GM23338 (cell line): Measurements from ENCODE around the gene CACTIN.

Source experiments
- CREB1 ChIP-seq: fragments of 250-450 bp; sonication (Bioruptor Pico); IDR thresholded peaks from 2 replicates; pipeline ENCODE4 v1.5.0; 2020; ENCODE audit warnings: low read depth, mild to moderate bottlenecking, moderate library complexity
- EZH2 ChIP-seq: fragments of 200-600 bp; sonication (generic); IDR thresholded peaks from one replicate; pipeline ENCODE4 v1.8.0; 2017; ENCODE audit warnings: antibody characterized with exemption, mild to moderate bottlenecking, low read depth; ENCODE audit not compliant: unreplicated experiment
- JUNB ChIP-seq: IDR thresholded peaks from one replicate; pipeline ENCODE4 v1.6.1; 2016; ENCODE audit warnings: antibody characterized with exemption; ENCODE audit not compliant: unreplicated experiment
- POLR2AphosphoS5 ChIP-seq: IDR thresholded peaks from 2 replicates; pipeline ENCODE4 v1.6.1; 2016; ENCODE audit warnings: antibody characterized with exemption, low read depth
- STAT1 ChIP-seq: IDR thresholded peaks from one replicate; pipeline ENCODE4 v1.6.1; 2016; ENCODE audit warnings: antibody characterized with exemption; ENCODE audit not compliant: unreplicated experiment
- ZNF114 ChIP-seq: fragments of 250-450 bp; sonication (Bioruptor Pico); IDR thresholded peaks from 2 replicates; pipeline ENCODE4 v1.5.0; 2020; ENCODE audit warnings: mild to moderate bottlenecking, moderate library complexity
- TF ChIP-seq, protein P1 (sequence below), 2 experiments: fragments of 200-600 bp in 1 of 2; sonication (generic) in 1 of 2; conservative IDR thresholded peaks; 2 replicates each; pipeline versions ENCODE4 v1.5.1 to v1.6.1; 2016 to 2017; ENCODE audit warnings: antibody characterized with exemption in 2 of 2, low read depth in 2 of 2, mild to moderate bottlenecking in 2 of 2, moderate library complexity in 1 of 2
- TF ChIP-seq, protein P2 (sequence below): IDR thresholded peaks from one replicate; pipeline ENCODE4 v1.6.1; 2018; ENCODE audit warnings: antibody characterized with exemption; ENCODE audit not compliant: unreplicated experiment
- TF ChIP-seq, protein P3 (sequence below): IDR thresholded peaks from 2 replicates; pipeline ENCODE4 v1.6.1; 2016; ENCODE audit warnings: antibody characterized with exemption

DNA sequence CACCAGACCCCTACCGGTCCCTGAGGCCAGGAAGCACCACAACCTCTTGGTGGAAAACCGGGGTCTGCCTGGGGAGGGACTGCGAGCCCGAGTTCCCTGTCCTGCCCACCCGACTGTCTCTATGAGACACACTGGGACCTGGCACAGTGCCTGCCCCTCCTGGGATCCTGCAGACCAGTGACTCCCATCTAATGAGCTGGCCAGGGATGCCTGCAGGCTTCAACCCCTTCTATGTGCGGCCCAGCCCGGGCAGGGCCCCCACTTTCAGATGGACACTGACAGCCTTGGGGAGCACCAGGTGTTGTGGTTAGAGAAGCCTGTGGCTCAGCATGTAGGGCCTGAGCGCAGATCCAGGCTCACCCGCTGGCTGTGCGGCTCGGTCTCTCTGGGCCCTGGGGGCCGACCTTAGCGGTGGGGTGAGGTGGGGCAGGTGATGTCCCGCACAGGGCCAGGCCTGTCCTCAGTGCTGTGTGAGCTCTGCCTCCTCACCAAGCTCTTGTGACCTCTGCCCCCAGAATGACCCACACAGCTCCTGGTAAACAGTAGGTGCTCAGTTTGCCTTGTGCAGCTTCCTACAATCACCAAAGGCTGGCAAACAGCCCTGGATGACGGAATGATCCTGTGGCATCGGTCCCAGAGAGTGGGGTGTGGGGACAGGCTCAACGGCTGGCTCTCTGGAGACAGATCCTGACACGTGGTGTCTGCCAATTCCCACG, 17.9 kb upstream of the CACTIN start:
- TF ChIP-seq ZNF114 (no peak), POLR2AphosphoS5 (no peak), EZH2 (no peak), STAT1 (no peak), JUNB (no peak), CREB1 (CRISPR knock-in tag) (no peak)
- TF ChIP-seq, protein P1, sequence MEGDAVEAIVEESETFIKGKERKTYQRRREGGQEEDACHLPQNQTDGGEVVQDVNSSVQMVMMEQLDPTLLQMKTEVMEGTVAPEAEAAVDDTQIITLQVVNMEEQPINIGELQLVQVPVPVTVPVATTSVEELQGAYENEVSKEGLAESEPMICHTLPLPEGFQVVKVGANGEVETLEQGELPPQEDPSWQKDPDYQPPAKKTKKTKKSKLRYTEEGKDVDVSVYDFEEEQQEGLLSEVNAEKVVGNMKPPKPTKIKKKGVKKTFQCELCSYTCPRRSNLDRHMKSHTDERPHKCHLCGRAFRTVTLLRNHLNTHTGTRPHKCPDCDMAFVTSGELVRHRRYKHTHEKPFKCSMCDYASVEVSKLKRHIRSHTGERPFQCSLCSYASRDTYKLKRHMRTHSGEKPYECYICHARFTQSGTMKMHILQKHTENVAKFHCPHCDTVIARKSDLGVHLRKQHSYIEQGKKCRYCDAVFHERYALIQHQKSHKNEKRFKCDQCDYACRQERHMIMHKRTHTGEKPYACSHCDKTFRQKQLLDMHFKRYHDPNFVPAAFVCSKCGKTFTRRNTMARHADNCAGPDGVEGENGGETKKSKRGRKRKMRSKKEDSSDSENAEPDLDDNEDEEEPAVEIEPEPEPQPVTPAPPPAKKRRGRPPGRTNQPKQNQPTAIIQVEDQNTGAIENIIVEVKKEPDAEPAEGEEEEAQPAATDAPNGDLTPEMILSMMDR (conservative IDR thresholded peaks at IDR 0.05; ENCODE audit: low read depth in 2 of 2), result no peak
- TF ChIP-seq, protein P2, sequence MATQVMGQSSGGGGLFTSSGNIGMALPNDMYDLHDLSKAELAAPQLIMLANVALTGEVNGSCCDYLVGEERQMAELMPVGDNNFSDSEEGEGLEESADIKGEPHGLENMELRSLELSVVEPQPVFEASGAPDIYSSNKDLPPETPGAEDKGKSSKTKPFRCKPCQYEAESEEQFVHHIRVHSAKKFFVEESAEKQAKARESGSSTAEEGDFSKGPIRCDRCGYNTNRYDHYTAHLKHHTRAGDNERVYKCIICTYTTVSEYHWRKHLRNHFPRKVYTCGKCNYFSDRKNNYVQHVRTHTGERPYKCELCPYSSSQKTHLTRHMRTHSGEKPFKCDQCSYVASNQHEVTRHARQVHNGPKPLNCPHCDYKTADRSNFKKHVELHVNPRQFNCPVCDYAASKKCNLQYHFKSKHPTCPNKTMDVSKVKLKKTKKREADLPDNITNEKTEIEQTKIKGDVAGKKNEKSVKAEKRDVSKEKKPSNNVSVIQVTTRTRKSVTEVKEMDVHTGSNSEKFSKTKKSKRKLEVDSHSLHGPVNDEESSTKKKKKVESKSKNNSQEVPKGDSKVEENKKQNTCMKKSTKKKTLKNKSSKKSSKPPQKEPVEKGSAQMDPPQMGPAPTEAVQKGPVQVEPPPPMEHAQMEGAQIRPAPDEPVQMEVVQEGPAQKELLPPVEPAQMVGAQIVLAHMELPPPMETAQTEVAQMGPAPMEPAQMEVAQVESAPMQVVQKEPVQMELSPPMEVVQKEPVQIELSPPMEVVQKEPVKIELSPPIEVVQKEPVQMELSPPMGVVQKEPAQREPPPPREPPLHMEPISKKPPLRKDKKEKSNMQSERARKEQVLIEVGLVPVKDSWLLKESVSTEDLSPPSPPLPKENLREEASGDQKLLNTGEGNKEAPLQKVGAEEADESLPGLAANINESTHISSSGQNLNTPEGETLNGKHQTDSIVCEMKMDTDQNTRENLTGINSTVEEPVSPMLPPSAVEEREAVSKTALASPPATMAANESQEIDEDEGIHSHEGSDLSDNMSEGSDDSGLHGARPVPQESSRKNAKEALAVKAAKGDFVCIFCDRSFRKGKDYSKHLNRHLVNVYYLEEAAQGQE, result no peak
- TF ChIP-seq, protein P3, sequence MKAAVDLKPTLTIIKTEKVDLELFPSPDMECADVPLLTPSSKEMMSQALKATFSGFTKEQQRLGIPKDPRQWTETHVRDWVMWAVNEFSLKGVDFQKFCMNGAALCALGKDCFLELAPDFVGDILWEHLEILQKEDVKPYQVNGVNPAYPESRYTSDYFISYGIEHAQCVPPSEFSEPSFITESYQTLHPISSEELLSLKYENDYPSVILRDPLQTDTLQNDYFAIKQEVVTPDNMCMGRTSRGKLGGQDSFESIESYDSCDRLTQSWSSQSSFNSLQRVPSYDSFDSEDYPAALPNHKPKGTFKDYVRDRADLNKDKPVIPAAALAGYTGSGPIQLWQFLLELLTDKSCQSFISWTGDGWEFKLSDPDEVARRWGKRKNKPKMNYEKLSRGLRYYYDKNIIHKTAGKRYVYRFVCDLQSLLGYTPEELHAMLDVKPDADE, result no peak
